GM21381 (cell line): ENCODE results near the gene NEK7.
A peak's percentile ranks its signal among the peaks of the same experiment; 100 is the strongest.

Experiments
- ATAC-seq: cut with Tn5 transposase; IDR thresholded peaks from one replicate; pipeline ENCODE4 v1.9.1; 2021; ENCODE audit warnings: mild to moderate bottlenecking, moderate library complexity; ENCODE audit not compliant: unreplicated experiment

The NEK7 gene

GRCh38 chr1:198330982-198331615 is 174.3 kb downstream of the NEK7 start:
- no peak for ATAC-seq

GRCh38 chr1:198333744-198334143 is 176.9 kb downstream of the NEK7 start:
- ATAC-seq: no peak

- no peak for ATAC-seq
These were observed 178.9 kb downstream of the NEK7 start for GRCh38 chr1:198335663-198336062.

GRCh38 chr1:198337886-198338285 is 181.1 kb downstream of the NEK7 start:
- no peak for ATAC-seq

- ATAC-seq: no peak
These were observed 183.3 kb downstream of the NEK7 start for GRCh38 chr1:198340139-198340538.

GRCh38 chr1:198346178-198346577 is 189.4 kb downstream of the NEK7 start:
- ATAC-seq: no peak

GRCh38 chr1:198350456-198350855 is 193.7 kb downstream of the NEK7 start:
- ATAC-seq: no peak

GRCh38 chr1:198352975-198353695 is 196.3 kb downstream of the NEK7 start:
- peak; percentile 87 for ATAC-seq

GRCh38 chr1:198357937-198358336 is 201.1 kb downstream of the NEK7 start:
- ATAC-seq: no peak

GRCh38 chr1:198359024-198359653 is 202.3 kb downstream of the NEK7 start:
- no peak for ATAC-seq

GRCh38 chr1:198360208-198360729 is 203.5 kb downstream of the NEK7 start:
- no peak for ATAC-seq

GRCh38 chr1:198361237-198361767 is 204.5 kb downstream of the NEK7 start:
- ATAC-seq: no peak

- peak; percentile 65 for ATAC-seq
These were observed 206.9 kb downstream of the NEK7 start for GRCh38 chr1:198363625-198364151.

GRCh38 chr1:198364471-198364870 is 207.7 kb downstream of the NEK7 start:
- ATAC-seq: no peak

- ATAC-seq: no peak
These were observed 210.5 kb downstream of the NEK7 start for GRCh38 chr1:198367296-198367695.

GRCh38 chr1:198370996-198371395 is 214.2 kb downstream of the NEK7 start:
- ATAC-seq: no peak
